Right atrium auricular region (tissue), 2 donors: ENCODE data around the gene USO1. TPM values are rescaled to one million over a fixed set of nuclear protein-coding genes. Genes with fewer than 3 reads are reported as not detected.

Experiments
- DNase-seq: peaks from one replicate; pipeline ENCODE4 v3.0.0-alpha.2; 2019; ENCODE audit warnings: low spot score
- H3K27ac ChIP-seq, 2 donors: fragments of 200-600 bp; sonication (generic); 1 replicate in 1 of 2; 2 replicates in 1 of 2; pipeline ENCODE4 v1.5.1; 2016 to 2019
- H3K27me3 ChIP-seq, 2 donors: fragments of 200-600 bp; sonication (generic); one replicate each; pipeline versions ENCODE4 v1.5.1 to v1.6.0; 2017 to 2019
- H3K36me3 ChIP-seq: fragments of 200-600 bp; sonication (generic); one replicate; pipeline ENCODE4 v1.5.1; 2016
- H3K4me1 ChIP-seq, 2 donors: fragments of 200-600 bp; sonication (generic); one replicate each; pipeline versions ENCODE4 v1.5.1 to v1.6.0; 2017 to 2019
- H3K4me3 ChIP-seq, 2 donors: fragments of 200-600 bp; sonication (generic); 1 replicate in 1 of 2; 2 replicates in 1 of 2; pipeline ENCODE4 v1.5.1; 2017 to 2019; ENCODE audit warnings: mild to moderate bottlenecking in 1 of 2, moderate library complexity in 1 of 2
- H3K9me3 ChIP-seq, 2 donors: fragments of 200-600 bp; sonication (generic); one replicate each; pipeline ENCODE4 v1.5.1; 2019
- total RNA-seq, 2 donors: library from RNA; depleted of rRNA; stranded (reverse); fragments of >200 nt; gene quantifications; one replicate each; pipeline ENCODE4 v1.1.0, GENCODE V29; 2016
- TF ChIP-seq, protein P1 (sequence below), 2 donors: fragments of 200-600 bp; sonication (generic); IDR thresholded peaks; one replicate each; pipeline ENCODE4 v1.5.1; 2019; ENCODE audit warnings: antibody characterized with exemption in 2 of 2

The USO1 gene
- total RNA-seq, 2 donors from 2014 or later = 76.4 to 87.2 TPM

DNA sequence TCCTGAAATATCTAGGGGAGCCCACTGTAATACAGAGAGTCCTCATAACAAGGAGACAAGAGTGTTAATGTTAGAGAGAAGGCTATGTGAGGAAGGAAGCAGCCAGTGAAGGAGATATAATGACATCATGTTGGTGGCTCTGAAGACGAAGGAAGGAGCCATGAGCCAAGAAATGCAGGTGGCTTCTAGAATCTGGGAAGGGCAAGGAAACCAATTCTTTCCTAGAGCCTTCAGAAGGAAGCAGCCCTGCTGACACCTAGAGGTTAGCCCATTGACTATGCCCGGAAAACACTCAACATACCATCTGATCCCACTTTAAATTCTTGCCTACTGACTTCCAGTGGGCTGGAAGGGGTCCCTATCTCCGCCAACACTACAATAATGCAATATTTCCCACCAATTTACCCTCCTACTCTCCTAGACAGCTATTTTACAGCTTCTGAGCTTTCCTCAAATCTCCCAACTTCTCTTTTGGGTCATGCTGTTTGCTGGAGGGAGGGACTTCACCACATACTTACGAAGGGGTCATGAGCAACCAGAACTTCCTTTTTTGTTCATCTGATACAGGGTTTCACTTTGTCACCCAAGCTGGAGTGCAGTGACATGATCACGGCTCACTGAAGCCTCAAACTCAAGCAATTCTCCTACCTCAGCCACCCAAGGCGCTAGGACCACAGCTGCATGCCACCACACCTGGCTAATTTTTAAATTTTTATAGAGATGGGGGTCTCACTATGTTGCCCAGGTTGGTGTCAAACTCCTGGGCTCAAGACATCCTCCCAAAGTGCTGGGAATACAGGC, 26.0 kb upstream of the USO1 start:
- no peaks in the 10 kb centered on the region for H3K9me3 ChIP-seq
- H3K4me1 ChIP-seq = peaks cover 0 to 8% of the 10 kb centered on the region in 2 donors
- H3K36me3 ChIP-seq = no peaks in the 10 kb centered on the region
- H3K4me3 ChIP-seq = no peak overlapping the region
- no peak for DNase-seq
- no peak overlapping the region for H3K27ac ChIP-seq
- H3K27me3 ChIP-seq = no peaks in the 10 kb centered on the region
- TF ChIP-seq, protein P1, sequence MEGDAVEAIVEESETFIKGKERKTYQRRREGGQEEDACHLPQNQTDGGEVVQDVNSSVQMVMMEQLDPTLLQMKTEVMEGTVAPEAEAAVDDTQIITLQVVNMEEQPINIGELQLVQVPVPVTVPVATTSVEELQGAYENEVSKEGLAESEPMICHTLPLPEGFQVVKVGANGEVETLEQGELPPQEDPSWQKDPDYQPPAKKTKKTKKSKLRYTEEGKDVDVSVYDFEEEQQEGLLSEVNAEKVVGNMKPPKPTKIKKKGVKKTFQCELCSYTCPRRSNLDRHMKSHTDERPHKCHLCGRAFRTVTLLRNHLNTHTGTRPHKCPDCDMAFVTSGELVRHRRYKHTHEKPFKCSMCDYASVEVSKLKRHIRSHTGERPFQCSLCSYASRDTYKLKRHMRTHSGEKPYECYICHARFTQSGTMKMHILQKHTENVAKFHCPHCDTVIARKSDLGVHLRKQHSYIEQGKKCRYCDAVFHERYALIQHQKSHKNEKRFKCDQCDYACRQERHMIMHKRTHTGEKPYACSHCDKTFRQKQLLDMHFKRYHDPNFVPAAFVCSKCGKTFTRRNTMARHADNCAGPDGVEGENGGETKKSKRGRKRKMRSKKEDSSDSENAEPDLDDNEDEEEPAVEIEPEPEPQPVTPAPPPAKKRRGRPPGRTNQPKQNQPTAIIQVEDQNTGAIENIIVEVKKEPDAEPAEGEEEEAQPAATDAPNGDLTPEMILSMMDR (IDR thresholded peaks at IDR 0.05) = no peak

DNA sequence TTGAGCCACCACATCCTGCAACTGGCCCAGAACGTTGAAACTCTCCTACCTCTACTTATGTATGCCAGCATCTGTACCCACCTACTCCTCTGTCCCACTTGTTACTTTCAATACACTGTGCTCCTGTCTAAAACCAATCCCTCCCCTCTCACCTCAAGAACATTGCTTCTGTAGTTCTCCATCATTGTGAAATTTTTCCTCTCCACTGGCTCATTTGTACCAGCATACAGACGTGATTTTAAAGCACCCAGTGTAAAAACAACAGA, 25.5 kb upstream of the USO1 start:
- peaks cover 0 to 8% of the 10 kb centered on the region in 2 donors for H3K4me1 ChIP-seq
- H3K27ac ChIP-seq = no peak overlapping the region
- TF ChIP-seq, protein P1 (IDR thresholded peaks at IDR 0.05) = no peak
- no peaks in the 10 kb centered on the region for H3K27me3 ChIP-seq
- no peak overlapping the region for H3K4me3 ChIP-seq
- H3K36me3 ChIP-seq = no peaks in the 10 kb centered on the region
- H3K9me3 ChIP-seq = no peaks in the 10 kb centered on the region
- DNase-seq = no peak

DNA sequence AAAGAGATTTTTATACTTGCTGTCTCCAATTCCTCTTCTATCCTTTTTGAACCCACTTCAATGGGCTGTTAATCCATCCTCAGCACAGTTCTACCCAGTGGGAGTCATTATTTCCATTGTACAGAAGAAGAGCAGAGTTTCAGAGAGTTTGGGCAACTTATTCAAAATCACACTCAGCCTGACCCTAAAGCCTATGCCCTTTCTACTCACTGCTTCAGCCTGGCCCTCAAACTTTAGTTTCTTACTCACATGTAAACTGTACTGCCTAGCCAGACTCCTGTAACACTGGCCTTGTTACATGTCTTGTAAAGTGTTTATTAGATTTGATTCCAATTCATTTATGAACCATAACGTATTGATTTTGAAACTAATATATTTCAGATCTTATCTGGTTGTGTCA, 25.1 kb upstream of the USO1 start:
- DNase-seq = no peak
- no peaks in the 10 kb centered on the region for H3K27me3 ChIP-seq
- H3K9me3 ChIP-seq = no peaks in the 10 kb centered on the region
- H3K27ac ChIP-seq = no peak overlapping the region
- TF ChIP-seq, protein P1 (IDR thresholded peaks at IDR 0.05) = no peak
- peaks cover 0 to 8% of the 10 kb centered on the region in 2 donors for H3K4me1 ChIP-seq
- H3K4me3 ChIP-seq = no peak overlapping the region
- H3K36me3 ChIP-seq = no peaks in the 10 kb centered on the region

DNA sequence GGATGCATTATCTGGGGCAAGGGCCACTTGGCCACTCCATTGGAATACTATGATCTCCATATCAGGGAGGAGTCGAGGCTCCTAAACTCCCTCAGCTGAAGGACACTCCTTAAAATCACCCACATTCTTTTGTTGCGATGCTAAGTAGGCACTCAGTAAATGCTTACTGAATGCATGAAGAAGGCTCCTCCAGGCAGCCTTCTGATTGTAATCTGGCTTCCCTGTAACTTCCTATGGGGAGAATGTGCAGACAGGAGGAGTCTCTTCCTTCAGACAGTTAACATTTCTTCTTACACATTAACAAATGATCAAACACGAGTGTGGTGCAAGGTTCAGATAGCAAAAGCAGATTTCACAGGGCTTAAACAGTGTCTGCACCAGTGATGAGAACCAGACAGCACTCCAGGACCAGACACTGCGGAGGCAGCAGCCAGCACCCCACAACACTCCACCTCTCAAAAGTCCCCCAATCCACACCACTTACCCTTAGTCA, 21.4 kb upstream of the USO1 start:
- no peak overlapping the region for H3K27ac ChIP-seq
- no peaks in the 10 kb centered on the region for H3K4me1 ChIP-seq
- no peak for DNase-seq
- H3K36me3 ChIP-seq = peaks cover 4% of the 10 kb centered on the region
- no peak overlapping the region for H3K4me3 ChIP-seq
- TF ChIP-seq, protein P1 (IDR thresholded peaks at IDR 0.05) = no peak
- no peaks in the 10 kb centered on the region for H3K27me3 ChIP-seq
- H3K9me3 ChIP-seq = no peaks in the 10 kb centered on the region

DNA sequence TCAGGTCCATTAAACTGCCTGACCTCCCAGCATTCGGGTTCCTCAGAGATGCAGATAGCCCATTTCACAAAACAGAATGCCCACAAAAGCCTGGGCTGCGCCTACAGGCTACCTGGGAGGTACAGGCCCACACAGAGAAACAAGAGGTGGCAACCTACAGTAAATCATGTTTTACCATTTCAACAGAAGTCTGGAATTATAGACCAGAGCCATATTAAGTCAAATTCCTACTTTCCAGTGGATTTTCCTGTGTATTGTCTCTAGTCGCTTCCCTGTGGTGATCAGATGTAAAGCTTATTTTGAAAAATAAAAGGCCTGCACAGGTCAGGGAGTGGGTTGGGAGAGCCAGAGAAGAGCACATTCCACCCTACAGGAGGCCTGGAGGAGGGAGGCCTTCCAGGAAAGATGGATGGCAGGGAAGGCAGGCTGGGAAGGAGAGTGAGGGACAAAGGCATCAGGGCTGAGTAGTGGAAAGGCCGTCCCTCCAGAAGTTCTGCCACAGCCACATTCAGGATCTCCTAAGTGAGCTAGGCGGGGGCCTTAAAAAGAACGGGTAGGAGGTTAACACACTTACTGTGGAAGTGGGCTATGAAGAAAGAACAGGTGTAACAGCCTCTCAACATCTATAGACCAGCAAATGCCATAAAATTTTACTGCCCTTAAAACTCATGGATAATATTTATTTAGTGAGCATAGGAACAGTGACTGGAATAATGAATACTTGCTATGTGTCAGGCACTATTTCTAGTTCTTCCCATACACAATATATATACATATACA, 19.0 kb upstream of the USO1 start:
- no peaks in the 10 kb centered on the region for H3K9me3 ChIP-seq
- H3K4me1 ChIP-seq = no peaks in the 10 kb centered on the region
- H3K27me3 ChIP-seq = no peaks in the 10 kb centered on the region
- DNase-seq = no peak
- TF ChIP-seq, protein P1 (IDR thresholded peaks at IDR 0.05) = no peak
- H3K36me3 ChIP-seq = peaks cover 4% of the 10 kb centered on the region
- no peak overlapping the region for H3K4me3 ChIP-seq
- no peak overlapping the region for H3K27ac ChIP-seq
